PC-3 (cell line): ENCODE results near the gene IQCK. TPM values are rescaled to one million over a fixed set of nuclear protein-coding genes. Genes with fewer than 3 reads are reported as not detected.

ENCODE experiments used
- ATAC-seq: fragments of 200-7000 bp; cut with Tn5 transposase; 2 replicates; pipeline ENCODE4 v1.9.1; 2020; ENCODE audit warnings: mild to moderate bottlenecking, moderate library complexity
- BruUV-seq: library from RNA; stranded (reverse); fragments of 400-500 nt; replicated peaks from 2 replicates; lab custom pipeline; 2021; lab: Mats Ljungman, UMichigan
- CTCF ChIA-PET: fragments of 300-600 bp; sonication (Branson Sonifier 250); formaldehyde crosslinking; loops from one replicate; lab custom pipeline; 2022; ENCODE audit warnings: antibody characterized with exemption; lab: Charles Lee
- POLR2A ChIA-PET: fragments of 300-600 bp; sonication (Branson Sonifier 250); formaldehyde crosslinking; loops from one replicate; lab custom pipeline; 2022; ENCODE audit warnings: antibody characterized with exemption; ENCODE audit not compliant: unreplicated experiment; lab: Charles Lee
- DNase-seq: peaks from one replicate; pipeline ENCODE4 v3.0.0-alpha.2; 2015
- H2AFZ ChIP-seq: fragments of 300-600 bp; sonication (generic); 2 replicates; pipeline ENCODE4 v1.6.0; 2016; ENCODE audit warnings: antibody characterized with exemption, low read length
- H3F3A ChIP-seq: fragments of 300-600 bp; sonication (generic); one replicate; pipeline ENCODE4 v1.6.0; 2017; ENCODE audit warnings: antibody characterized with exemption, low read length, control low read depth, mild to moderate bottlenecking; ENCODE audit not compliant: unreplicated experiment
- H3K27ac ChIP-seq: fragments of 300-600 bp; sonication (generic); 2 replicates; pipeline ENCODE4 v1.5.1; 2016; ENCODE audit warnings: mild to moderate bottlenecking, low read length
- H3K27me3 ChIP-seq: fragments of 300-600 bp; sonication (generic); 2 replicates; pipeline ENCODE4 v1.6.1; 2016; ENCODE audit warnings: low read length, mixed read lengths
- H3K36me3 ChIP-seq: fragments of 300-600 bp; sonication (generic); 2 replicates; pipeline ENCODE4 v1.6.1; 2016; ENCODE audit warnings: low read depth, mixed run types, low read length, mixed read lengths
- H3K4me1 ChIP-seq: fragments of 300-600 bp; sonication (generic); 2 replicates; pipeline ENCODE4 v1.5.1; 2016; ENCODE audit warnings: low read length; ENCODE audit not compliant: insufficient read depth
- H3K4me2 ChIP-seq: fragments of 300-600 bp; sonication (generic); 2 replicates; pipeline ENCODE4 v1.6.0; 2016; ENCODE audit warnings: low read length
- H3K4me3 ChIP-seq: fragments of 300-600 bp; sonication (generic); 2 replicates; pipeline ENCODE4 v1.5.1; 2016; ENCODE audit warnings: mild to moderate bottlenecking, low read length, mixed read lengths
- H3K79me2 ChIP-seq: fragments of 300-600 bp; sonication (generic); 2 replicates; pipeline ENCODE4 v1.6.1; 2017; ENCODE audit warnings: low read length, mixed read lengths
- H3K9ac ChIP-seq: fragments of 300-600 bp; sonication (generic); 2 replicates; pipeline ENCODE4 v1.6.0; 2016; ENCODE audit warnings: mild to moderate bottlenecking, low read length
- H3K9me2 ChIP-seq: fragments of 300-600 bp; sonication (generic); replicated peaks from 2 replicates; pipeline ENCODE4 v1.6.1; 2016; ENCODE audit warnings: mixed run types, low read length, mixed read lengths
- H3K9me3 ChIP-seq: fragments of 300-600 bp; sonication (generic); 2 replicates; pipeline ENCODE4 v1.6.1; 2016; ENCODE audit warnings: low read length, mixed read lengths
- H4K20me1 ChIP-seq: fragments of 300-600 bp; sonication (generic); 2 replicates; pipeline ENCODE4 v1.6.1; 2016; ENCODE audit warnings: low read length, mixed read lengths
- EZH2 ChIP-seq: fragments of 300-600 bp; sonication (generic); IDR thresholded peaks from one replicate; pipeline ENCODE4 v1.6.1; 2017; ENCODE audit warnings: antibody characterized with exemption, mild to moderate bottlenecking, low read length; ENCODE audit not compliant: unreplicated experiment
- EZH2phosphoT487 ChIP-seq: fragments of 300-600 bp; sonication (generic); IDR thresholded peaks from 2 replicates; pipeline ENCODE4 v1.6.1; 2018; ENCODE audit warnings: mild to moderate bottlenecking, antibody characterized with exemption, low read length, borderline replicate concordance
- intact Hi-C: fragments of 100-400 bp; cut with micrococcal nuclease; formaldehyde crosslinking; loops from 2 replicates; pipeline ENCODE4 v1.9.0; 2023
- total RNA-seq: library from RNA; depleted of rRNA; stranded (reverse); fragments of >200 nt; gene quantifications from 2 replicates; pipeline ENCODE4 v1.2.3, GENCODE V29; 2014
- TF ChIP-seq, protein P1 (sequence below): fragments of 300-600 bp; sonication (generic); conservative IDR thresholded peaks from 2 replicates; pipeline ENCODE4 v1.5.1; 2017; ENCODE audit warnings: antibody characterized with exemption, low read depth, mild to moderate bottlenecking, low read length

The IQCK gene
- total RNA-seq, 1 experiment from 2014 or later, result 8.9 TPM

- no peak overlapping the region for H3K9ac ChIP-seq
- H3K79me2 ChIP-seq, result no peaks in the 10 kb centered on the region
- H3K27ac ChIP-seq, result no peak overlapping the region
- no peaks in the 10 kb centered on the region for H3K36me3 ChIP-seq
- BruUV-seq, result no TSS peak
- ATAC-seq (no peak), DNase-seq (no peak)
- TF ChIP-seq EZH2, result no peak
- no peak for TF ChIP-seq EZH2phosphoT487
- TF ChIP-seq, protein P1, sequence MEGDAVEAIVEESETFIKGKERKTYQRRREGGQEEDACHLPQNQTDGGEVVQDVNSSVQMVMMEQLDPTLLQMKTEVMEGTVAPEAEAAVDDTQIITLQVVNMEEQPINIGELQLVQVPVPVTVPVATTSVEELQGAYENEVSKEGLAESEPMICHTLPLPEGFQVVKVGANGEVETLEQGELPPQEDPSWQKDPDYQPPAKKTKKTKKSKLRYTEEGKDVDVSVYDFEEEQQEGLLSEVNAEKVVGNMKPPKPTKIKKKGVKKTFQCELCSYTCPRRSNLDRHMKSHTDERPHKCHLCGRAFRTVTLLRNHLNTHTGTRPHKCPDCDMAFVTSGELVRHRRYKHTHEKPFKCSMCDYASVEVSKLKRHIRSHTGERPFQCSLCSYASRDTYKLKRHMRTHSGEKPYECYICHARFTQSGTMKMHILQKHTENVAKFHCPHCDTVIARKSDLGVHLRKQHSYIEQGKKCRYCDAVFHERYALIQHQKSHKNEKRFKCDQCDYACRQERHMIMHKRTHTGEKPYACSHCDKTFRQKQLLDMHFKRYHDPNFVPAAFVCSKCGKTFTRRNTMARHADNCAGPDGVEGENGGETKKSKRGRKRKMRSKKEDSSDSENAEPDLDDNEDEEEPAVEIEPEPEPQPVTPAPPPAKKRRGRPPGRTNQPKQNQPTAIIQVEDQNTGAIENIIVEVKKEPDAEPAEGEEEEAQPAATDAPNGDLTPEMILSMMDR, result no peak
- no peaks in the 10 kb centered on the region for H3F3A ChIP-seq
- H3K4me1 ChIP-seq, result no peaks in the 10 kb centered on the region
- intact Hi-C loops, result no loop called here
- no peaks in the 10 kb centered on the region for H4K20me1 ChIP-seq
- H3K27me3 ChIP-seq, result no peaks in the 10 kb centered on the region
- CTCF ChIA-PET, result no interaction called here
- POLR2A ChIA-PET, result no interaction called here
- H2AFZ ChIP-seq, result no peak overlapping the region
- no peaks in the 10 kb centered on the region for H3K9me3 ChIP-seq
- H3K4me2 ChIP-seq, result no peak overlapping the region
- no peaks in the 10 kb centered on the region for H3K9me2 ChIP-seq
- no peak overlapping the region for H3K4me3 ChIP-seq
Measured at GRCh38 chr16:19853132-19853741, 135.2 kb downstream of the IQCK start.

DNA sequence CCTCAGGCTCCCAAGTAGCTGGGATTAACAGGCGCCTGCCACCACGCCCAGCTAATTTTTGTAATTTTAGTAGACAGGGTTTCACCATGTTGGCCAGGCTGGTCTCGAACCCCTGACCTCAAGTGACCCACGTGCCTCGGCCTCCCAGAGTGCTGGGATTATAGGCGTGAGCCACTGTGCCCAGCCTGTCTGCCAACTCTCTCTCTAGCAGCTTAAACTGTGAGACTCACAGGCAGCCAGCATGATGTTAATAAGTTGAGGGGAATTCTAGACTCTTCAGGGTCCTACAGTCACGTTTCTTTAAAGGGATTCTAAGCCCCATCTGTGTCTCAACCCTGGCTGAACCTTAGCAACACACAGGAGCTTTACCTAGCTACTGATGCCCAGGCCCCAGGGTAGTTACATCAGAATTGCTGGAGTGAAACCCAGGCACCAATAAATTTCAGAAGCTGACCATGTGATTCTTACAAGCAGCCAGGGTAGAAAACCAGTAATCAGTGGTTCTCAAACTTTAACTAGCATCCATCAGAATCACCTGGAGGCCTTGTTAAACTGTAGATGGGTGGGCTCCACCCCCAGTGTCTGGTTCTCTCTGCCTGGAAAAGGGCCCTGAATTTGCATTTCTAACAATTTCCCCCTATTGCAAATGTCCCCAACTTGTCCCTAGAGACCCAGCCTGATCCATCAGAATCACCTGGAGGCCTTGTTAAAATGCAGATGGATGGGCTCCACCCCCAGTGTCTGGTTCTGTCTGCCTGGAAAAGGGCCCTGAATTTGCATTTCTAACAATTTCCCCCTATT lies 135.9 kb downstream of the IQCK start:
- Histone ChIP-seq H3K36me3 (no peaks in the 10 kb centered on the region), H3K9me2 (no peaks in the 10 kb centered on the region), H3K4me3 (no peak overlapping the region), H3F3A (no peaks in the 10 kb centered on the region), H3K4me2 (no peak overlapping the region), H3K27ac (no peak overlapping the region), H3K27me3 (no peaks in the 10 kb centered on the region), H3K79me2 (no peaks in the 10 kb centered on the region), H3K9ac (no peak overlapping the region), H3K4me1 (no peaks in the 10 kb centered on the region), H2AFZ (no peak overlapping the region), H4K20me1 (no peaks in the 10 kb centered on the region), H3K9me3 (no peaks in the 10 kb centered on the region)
- no peak for ATAC-seq
- no TSS peak for BruUV-seq
- intact Hi-C loops, result no loop called here
- DNase-seq, result no peak
- ChIA-PET CTCF (no interaction called here), POLR2A (no interaction called here)
- TF ChIP-seq EZH2 (no peak), EZH2phosphoT487 (no peak)
- TF ChIP-seq, protein P1, result no peak

- POLR2A ChIA-PET, result no interaction called here
- Histone ChIP-seq H3K9me3 (no peaks in the 10 kb centered on the region), H3F3A (no peaks in the 10 kb centered on the region), H3K9ac (no peak overlapping the region), H2AFZ (no peak overlapping the region), H3K4me1 (no peaks in the 10 kb centered on the region), H3K4me3 (no peak overlapping the region), H3K27me3 (no peaks in the 10 kb centered on the region), H3K4me2 (no peak overlapping the region), H3K9me2 (no peaks in the 10 kb centered on the region), H4K20me1 (no peaks in the 10 kb centered on the region), H3K36me3 (no peaks in the 10 kb centered on the region), H3K79me2 (no peaks in the 10 kb centered on the region), H3K27ac (no peak overlapping the region)
- ATAC-seq (no peak), DNase-seq (no peak)
- intact Hi-C loops, result no loop called here
- no TSS peak for BruUV-seq
- TF ChIP-seq EZH2, result no peak
- no peak for TF ChIP-seq EZH2phosphoT487
- TF ChIP-seq, protein P1, result no peak
- CTCF ChIA-PET, result no interaction called here
Measured at GRCh38 chr16:19854543-19854876, 136.4 kb downstream of the IQCK start.
